ENCODE data around the gene SLAMF6.
A peak's percentile ranks its signal among the peaks of the same experiment; 100 is the strongest.

Gene SLAMF6

GRCh38 chr1:160460683-160461287 lies 62.3 kb downstream of the SLAMF6 start:
- DNase-seq, result peak; percentile 58

DNA sequence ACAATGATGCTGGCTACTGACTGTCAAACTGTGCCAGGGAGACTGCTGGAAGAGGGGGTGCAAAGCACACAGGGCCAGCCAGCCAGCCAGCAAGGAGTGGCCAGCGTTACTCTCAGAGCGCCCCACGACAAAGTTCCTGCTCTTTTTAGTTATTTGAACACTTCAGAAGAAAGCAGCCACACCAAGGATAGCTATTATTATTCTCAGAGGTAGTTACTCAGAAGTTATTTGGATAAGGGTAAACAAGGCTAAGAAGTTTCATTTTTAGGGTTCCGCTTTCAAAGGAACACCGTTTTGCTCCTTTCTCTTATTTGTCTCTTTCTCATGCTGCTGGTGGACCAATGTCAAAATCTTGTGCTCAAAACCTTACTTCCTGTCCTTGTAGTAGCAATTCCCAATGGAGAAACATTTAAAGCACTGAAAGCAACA lies 62.8 kb downstream of the SLAMF6 start:
- DNase-seq, result peak; percentile 18

- peak; percentile 23 for DNase-seq
Observed at GRCh38 chr1:160459687-160460086, 63.4 kb downstream of the SLAMF6 start.

DNA sequence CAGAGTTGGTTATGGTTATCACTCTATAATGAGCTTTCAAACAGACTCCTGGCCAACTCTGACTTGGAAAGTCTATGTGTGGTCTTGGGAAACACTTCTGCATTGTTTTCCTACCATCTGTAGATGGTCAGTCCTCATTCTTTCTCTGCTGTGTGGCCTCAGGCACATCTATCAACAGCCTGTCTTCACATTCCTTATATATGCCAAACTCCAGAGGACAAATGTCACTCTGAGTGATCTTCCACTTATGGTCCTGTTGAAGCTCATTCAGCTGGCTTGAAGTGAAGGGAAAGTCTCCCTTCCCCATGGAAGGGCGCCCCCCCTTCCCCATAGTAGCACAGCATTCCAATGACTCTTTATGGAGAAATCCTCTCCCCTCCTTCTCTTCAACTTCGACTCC lies 64.0 kb downstream of the SLAMF6 start:
- no peak for DNase-seq

GRCh38 chr1:160455153-160455517 lies 67.9 kb downstream of the SLAMF6 start:
- DNase-seq, result no peak

GRCh38 chr1:160454371-160455152 lies 68.5 kb downstream of the SLAMF6 start:
- DNase-seq, result peak; percentile 45

- peak; percentile 31 for DNase-seq
Observed at GRCh38 chr1:160453443-160453842, 69.6 kb downstream of the SLAMF6 start.

GRCh38 chr1:160451859-160452232 lies 71.2 kb downstream of the SLAMF6 start:
- DNase-seq, result no peak

GRCh38 chr1:160451119-160451858 lies 71.8 kb downstream of the SLAMF6 start:
- no peak for DNase-seq

DNA sequence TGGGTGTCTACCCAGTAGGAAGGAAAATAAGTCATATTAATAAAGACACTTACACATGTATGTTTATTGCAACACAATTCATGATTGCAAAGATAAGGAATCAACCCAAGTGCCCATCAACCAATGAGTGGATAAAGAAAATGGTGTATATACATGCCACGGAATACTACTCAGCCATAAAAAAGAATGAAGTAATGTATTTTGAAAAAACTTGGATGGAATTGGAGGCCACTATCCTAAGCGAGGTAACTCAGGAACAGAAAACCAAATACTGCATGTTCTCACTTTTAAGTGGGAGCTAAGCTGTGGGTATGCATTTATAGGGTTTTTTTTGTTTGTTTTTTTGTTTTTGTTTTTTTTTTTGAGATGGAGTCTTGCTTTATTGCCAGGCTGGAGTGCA lies 73.6 kb downstream of the SLAMF6 start:
- no peak for DNase-seq

DNA sequence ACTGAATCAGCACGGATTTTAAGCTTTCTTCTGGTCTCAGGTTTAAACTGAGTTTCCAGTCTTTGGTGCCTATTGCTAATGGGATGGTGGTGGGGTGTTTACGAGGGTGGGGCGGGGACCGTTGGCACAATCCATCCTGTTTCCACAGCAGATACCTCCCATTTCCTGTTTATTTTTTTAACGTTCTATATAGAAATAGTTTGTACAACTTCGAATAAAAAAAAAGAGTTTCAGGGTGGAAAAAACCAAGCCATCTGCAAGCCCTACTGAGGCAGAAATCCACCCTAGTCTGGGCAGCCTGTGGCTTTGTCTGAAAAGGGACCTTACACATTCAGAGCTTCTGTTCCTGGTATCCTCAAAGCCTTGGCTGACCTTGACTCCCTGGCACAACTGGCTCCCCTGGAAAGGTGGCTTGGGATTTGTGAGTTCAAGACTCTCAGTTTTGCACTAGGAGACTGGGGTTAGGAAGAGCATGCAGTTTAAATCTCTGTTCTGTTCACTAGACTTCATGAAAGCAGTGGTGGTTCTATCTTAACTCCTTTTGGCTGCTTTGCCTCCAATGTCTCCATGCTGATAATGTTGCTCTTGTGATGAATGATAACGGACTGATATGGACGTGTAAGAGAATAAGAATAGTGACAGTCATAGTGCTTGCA lies 76.0 kb downstream of the SLAMF6 start:
- no peak for DNase-seq

- DNase-seq, result no peak
Observed at GRCh38 chr1:160439718-160440117, 83.3 kb downstream of the SLAMF6 start.

- DNase-seq, result no peak
Observed at GRCh38 chr1:160438935-160439334, 84.1 kb downstream of the SLAMF6 start.

DNA sequence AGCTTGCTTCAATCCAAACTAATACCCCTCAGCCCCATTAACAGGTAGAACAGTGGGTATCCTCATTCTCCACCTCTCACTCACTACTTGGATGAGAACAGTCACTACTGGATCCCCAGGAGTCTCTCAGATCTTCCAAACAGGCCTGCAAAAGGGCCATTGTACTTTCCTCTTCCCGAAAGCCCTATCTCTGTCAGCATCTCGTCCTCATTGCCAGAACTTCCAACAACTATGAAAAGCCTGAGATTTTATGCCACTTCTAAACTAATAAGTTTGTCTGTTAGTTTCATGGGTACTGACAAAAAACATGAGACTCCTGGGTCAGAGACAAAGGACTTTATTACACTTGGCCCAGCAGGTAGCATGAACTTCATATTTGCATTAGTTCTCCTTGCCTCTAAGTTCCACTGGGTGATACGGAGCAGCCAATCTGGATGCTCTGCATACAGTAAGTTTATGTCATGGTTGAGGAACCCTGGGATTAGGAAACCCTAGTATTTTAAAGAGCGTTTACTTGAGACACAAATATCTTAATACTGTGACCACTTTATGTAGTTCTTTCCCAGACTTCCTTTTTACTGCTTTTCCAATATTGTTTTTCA lies 84.6 kb downstream of the SLAMF6 start:
- no peak for DNase-seq

GRCh38 chr1:160437432-160438316 lies 85.4 kb downstream of the SLAMF6 start:
- DNase-seq, result peak; percentile 31

GRCh38 chr1:160436966-160437365 lies 86.1 kb downstream of the SLAMF6 start:
- DNase-seq, result no peak

Measured in stimulated activated CD4-positive, alpha-beta T cell treated with anti-CD3 and anti-CD28 coated beads, Interleukin-4, amount 100 ng/mL, for 24 hours (primary cell).